GM19438 (cell line): ENCODE measurements around the gene SHANK3.

ENCODE experiments used
- ATAC-seq: cut with Tn5 transposase; IDR thresholded peaks from one replicate; pipeline ENCODE4 v1.9.1; 2021; ENCODE audit warnings: low read depth; ENCODE audit not compliant: unreplicated experiment

The SHANK3 gene

DNA sequence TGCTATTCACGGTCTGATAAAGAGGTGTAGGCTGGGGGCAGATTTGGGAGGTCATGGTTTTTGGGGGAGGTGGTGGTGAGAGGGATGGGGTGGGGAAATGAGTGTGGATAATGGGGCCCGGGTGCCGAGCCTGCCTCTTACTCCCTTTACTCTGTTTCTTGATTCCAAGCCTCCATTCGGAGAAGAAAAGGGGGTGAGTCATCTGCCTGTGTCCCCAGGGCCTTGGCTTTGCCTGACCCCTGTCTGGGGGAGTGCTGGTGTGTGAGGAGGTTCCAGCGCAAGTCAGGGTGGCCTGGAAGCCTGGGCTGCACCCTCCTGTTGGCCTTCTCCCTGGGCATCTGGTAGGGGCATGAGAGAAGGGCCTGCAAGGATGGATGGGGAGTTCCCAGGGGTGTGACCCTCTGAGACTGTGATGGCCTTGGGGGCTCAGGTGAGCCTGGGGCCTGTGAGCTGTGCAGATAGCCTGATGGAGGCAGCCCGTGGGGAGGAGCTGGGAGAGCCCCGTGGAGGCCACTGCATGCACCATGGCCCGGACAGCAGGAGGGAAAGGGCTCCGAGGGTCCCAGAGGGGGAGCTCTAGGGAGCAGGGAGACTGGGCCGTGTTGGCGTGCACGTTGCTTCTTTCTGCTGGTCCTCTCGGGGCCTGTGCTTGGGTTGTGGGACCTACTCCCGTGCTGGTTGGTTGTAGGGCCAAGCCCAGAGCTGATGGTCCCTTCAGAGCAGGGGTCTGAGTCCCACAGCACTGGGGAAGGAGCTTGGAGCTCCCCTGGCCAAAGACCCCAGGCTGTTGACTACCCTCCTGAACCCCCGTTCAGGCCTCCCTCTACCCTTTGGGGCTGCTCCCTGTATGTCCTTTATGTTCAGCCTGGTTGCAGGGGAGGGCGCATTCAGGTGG, 39.1 kb downstream of the SHANK3 start:
- no peak for ATAC-seq

DNA sequence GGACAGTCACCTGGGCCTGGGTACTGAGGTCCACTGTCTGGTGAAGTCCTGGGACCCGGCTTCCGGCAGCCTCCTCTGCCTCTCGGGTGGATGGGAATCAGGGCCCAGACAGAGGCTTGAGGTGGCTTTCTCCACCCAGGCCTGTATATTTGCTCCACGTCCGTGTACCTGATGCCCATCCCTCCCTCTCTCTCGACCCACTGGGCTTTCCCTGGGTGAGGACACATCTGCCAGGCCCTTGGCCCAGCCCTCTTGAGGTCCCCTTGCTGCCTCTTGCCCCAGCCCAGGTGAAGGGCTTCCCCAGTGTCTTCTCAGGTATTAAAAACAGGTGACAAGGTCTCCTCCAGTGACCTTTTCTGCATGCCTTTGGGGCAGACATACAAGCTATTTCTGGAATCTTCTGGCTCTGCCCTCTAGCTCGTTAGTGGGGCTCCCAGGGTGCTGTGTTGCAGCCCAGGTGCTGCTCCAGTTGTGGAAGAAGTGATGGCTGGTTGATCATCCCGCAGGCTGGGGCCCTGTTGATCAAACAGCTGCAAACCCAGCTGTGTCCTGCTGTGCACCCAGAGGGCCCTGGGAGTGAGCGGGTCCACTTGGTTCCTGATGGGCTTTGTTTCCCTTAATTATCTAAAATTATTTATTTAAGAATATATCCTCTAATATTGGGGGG, 39.9 kb downstream of the SHANK3 start:
- ATAC-seq: no peak

DNA sequence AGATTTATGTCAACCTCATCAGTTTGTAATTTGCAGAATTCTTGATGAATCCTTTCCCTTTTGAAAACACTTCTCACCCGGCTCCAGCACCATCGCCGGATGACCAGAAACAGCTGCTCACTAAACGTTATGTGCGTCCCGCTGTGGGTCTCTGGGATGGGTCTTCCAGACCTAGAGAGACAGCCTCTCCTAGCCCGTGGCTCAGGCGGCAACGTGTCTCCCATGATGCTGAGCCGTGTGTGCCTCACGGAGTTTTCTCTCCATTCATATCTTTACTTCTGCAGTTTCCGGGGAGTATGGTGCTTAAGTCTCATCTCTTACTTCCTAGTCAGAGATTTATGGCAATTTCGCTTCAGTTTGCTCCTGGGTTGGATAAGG, 40.4 kb downstream of the SHANK3 start:
- no peak for ATAC-seq

DNA sequence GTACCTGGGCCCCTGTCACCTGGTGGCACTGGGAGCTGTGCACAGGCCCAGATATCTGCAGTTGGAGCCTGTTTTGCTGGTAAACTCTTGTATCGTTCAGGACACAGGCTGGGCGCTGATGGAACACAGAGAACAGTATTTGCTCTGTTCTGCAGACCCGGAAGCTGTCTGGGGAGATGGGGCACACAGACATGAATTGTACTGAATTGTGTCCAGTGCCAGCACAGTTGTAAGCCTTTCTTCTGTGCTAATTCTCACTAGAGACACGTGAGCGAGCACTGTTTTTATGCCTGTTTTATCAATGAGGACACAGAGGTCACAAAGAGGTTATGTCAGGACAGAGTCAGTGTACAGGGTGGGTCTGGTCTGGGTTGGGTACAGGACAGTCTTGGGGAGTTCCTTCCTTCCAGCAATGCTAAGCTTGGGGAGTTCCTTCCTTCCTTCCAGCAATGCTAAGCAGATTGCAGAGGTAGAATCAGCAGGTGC, 41.0 kb downstream of the SHANK3 start:
- ATAC-seq: no peak

DNA sequence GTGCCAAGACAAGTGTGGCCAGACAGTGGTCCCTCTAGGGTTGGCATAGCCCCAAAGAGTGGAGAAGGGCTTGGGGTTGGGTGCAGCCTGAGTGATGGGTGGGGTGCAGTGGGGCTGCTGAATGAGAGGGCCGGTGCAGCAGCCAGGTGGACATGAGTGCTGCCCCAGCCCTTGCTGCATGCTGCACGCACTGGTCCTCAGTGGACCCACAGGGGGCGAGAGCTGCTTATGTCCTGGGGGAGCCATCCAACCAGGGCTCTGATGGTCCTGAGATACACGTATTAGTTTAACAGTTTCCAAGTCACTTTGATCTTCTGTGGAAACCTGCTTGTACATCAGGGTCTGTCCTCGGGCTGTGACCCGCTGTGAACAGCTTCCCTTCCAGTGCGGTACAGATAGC, 41.5 kb downstream of the SHANK3 start:
- ATAC-seq: no peak

DNA sequence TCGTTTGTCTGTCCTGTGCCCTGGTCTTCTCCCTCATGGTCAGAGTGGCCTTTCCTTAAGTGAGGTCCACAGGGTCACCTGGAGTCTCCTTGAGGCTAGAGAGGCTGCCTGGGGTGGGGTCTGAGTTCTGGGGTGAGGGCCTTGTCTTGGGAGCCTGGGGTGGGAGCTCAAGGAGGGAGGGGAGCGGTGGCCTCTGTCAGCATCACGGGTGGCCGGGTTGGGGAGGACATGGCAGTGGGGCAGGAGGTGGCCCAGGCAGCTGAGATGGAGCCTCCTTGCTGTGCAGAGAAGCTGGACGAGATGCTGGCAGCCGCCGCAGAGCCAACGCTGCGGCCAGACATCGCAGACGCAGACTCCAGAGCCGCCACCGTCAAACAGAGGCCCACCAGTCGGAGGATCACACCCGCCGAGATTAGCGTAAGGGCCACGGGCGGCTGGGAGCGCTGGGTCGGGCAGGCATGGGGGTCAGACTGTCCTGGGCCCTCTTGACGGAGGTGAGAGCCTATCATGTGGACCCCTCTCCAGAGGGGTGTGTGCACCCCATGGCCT, 42.1 kb downstream of the SHANK3 start:
- ATAC-seq: no peak

DNA sequence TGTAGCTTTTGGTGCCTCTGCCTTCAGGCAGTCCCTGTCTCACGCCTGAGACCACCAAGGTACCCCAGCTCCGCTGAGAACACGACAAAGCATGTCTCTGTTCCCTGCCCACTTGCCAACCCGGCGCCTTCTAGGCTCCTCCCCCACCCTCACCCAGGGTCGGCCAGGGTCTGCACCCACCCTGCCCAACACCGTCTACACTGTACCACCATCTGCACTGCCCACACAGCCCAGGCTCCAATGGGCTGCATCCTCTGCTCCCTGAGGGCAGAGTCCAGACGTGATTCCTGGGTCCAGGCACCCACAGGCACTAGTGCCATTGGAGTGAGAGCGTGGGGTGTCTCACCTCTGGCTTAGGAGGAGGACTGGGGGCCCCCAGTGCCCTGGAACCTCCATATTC, 42.6 kb downstream of the SHANK3 start:
- ATAC-seq: no peak

DNA sequence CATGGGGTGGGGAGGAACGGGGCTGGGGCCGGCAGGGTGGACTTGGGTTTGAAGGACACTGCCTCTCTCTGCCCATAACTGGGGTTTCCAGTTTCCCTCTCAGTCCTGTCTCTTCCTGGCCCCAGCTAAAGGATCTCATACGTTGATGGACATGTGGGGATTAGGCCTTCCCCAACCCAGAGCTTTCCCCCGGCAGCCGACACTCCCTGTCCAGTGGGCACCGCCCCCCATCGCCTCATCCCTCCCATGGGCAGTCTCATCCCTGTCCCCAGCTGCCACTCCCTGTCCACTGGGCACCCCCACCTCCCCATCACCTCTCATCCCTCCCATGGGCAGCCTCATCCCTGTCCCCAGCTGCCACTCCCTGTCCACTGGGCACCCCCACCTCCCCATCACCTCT, 43.2 kb downstream of the SHANK3 start:
- no peak for ATAC-seq

DNA sequence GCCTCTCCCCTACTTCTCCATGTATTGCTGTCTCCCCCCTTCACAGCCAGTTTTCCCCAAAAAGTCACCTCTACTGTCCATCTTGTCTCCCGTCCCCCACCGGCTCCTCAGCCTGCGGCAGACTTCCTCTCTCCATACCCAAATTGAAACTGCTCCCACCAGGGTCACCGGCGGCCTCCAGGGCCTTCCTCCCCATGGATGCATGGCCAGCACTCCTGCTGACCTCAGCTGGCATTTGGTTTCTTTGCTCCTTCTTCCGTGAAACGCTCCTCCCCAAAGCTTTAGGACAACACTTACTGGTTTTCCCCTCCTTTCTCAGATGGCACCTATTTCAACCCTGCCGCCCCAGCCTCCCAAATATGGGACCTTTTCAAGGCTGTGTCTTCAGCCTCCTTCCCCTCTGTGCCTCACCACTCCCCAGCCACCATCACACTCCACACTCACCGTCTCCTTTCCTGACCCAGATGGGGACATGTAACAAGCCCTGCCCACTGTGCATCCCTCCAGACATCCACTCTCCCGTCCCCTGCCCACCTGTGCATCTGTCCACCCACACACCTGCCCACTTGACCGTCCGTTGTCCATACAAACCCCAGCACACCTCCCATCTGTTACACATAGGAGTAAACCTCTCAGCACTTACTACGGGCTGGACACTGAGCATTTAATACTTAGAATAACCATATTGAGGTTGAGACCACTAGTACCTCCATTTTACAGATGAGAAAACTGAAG, 43.8 kb downstream of the SHANK3 start:
- no peak for ATAC-seq

DNA sequence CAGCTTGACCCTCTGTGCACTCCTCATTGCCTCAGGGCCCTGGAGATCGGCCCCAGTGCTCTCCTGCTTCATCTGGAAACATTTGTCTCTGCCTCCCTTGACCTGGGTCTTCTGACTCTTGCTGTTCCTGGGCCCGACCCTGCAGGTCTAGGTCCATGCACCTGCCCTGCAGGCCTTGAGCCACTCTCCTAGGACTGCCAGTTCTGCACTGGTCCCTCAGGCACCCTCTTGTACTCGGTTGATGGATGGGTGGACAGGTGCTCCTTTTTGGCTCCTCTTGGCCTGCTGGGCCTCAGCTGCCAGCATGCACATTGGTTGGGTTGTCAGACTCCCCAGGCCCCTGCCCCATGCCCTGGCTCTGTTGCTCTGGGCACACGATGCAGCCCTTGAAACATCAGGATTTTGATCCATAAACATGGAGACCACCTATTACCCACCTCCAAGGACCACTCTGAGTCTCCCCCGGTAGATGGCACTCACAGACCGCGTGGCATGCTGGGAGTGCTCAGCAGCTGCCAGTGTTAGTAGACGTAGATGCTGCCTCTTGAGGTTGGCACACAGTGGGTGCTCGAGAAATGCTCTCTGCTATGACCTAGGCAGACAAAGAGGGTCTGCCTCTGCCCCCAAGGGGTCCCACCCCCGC, 45.2 kb downstream of the SHANK3 start:
- no peak for ATAC-seq

DNA sequence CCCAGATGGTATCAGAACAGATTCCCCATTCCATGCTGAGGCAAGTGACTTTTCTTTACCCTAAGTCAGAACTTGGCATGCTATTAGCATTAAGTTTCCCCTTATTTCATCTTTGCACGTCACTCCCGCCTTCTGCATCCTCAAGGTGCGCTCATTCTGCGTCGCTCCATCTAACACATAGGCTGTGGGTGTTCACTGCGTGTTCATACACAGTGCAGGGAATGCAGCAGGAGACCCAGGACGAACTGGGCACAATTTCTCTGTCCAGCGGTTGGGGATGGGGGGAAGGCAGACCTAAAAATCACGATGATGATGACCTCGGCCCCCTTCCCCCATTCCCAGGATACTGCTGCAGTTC, 45.7 kb downstream of the SHANK3 start:
- no peak for ATAC-seq

DNA sequence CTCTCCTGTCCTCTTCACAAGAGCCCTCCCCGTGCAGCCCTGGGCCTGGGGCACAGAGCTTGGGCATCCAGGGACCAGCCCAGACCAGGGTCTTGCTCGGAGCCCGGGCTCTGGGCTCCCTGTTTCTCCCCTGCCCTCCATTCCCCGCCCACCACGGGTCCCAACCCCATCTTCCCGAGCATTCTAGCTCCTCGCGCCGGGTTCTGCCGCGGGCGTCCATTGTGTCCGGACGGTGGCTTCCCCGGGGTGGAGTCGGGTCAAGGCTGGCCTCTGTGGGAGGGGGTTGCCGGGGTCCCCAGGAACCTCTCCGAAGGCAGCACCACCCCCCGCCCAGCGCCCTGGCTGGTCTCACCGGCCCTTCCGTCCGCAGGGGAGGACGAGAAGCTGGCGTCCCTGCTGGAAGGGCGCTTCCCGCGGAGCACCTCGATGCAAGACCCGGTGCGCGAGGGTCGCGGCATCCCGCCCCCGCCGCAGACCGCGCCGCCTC, 47.2 kb downstream of the SHANK3 start:
- ATAC-seq: no peak

DNA sequence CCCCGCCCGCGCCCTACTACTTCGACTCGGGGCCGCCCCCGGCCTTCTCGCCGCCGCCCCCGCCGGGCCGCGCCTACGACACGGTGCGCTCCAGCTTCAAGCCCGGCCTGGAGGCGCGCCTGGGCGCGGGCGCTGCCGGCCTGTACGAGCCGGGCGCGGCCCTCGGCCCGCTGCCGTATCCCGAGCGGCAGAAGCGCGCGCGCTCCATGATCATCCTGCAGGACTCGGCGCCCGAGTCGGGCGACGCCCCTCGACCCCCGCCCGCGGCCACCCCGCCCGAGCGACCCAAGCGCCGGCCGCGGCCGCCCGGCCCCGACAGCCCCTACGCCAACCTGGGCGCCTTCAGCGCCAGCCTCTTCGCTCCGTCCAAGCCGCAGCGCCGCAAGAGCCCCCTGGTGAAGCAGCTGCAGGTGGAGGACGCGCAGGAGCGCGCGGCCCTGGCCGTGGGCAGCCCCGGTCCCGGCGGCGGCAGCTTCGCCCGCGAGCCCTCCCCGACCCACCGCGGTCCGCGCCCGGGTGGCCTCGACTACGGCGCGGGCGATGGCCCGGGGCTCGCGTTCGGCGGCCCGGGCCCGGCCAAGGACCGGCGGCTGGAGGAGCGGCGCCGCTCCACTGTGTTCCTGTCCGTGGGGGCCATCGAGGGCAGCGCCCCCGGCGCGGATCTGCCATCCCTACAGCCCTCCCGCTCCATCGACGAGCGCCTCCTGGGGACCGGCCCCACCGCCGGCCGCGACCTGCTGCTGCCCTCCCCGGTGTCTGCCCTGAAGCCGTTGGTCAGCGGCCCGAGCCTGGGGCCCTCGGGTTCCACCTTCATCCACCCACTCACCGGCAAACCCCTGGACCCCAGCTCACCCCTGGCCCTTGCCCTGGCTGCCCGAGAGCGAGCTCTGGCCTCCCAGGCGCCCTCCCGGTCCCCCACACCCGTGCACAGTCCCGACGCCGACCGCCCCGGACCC, 48.0 kb downstream of the SHANK3 start:
- no peak for ATAC-seq

DNA sequence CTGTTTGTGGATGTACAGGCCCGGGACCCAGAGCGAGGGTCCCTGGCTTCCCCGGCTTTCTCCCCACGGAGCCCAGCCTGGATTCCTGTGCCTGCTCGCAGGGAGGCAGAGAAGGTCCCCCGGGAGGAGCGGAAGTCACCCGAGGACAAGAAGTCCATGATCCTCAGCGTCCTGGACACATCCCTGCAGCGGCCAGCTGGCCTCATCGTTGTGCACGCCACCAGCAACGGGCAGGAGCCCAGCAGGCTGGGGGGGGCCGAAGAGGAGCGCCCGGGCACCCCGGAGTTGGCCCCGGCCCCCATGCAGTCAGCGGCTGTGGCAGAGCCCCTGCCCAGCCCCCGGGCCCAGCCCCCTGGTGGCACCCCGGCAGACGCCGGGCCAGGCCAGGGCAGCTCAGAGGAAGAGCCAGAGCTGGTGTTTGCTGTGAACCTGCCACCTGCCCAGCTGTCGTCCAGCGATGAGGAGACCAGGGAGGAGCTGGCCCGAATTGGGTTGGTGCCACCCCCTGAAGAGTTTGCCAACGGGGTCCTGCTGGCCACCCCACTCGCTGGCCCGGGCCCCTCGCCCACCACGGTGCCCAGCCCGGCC, 48.7 kb downstream of the SHANK3 start:
- no peak for ATAC-seq

DNA sequence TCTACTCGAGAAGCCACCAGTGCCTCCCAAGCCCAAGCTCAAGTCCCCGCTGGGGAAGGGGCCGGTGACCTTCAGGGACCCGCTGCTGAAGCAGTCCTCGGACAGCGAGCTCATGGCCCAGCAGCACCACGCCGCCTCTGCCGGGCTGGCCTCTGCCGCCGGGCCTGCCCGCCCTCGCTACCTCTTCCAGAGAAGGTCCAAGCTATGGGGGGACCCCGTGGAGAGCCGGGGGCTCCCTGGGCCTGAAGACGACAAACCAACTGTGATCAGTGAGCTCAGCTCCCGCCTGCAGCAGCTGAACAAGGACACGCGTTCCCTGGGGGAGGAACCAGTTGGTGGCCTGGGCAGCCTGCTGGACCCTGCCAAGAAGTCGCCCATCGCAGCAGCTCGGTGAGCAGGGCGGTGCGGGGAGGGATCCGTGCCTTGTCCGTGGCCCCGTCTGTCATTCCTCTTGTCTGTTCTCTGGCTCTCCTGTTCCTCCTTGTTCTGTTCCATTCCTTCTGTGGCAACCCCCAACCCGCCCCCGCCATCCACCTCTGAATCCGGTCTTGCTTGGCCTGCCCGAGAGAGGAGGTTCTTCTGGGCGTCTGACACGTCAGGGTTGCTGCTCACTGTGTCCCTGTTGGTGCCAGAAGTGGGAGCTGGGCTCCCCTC, 49.6 kb downstream of the SHANK3 start:
- no peak for ATAC-seq
